ENCODE measurements around the gene NLRP3. TPM values are rescaled to one million over a fixed set of nuclear protein-coding genes. Genes with fewer than 3 reads are reported as not detected.

The NLRP3 gene
- total RNA-seq, 1 donor from 2014 or later, result 0.09 TPM

- no peak for TF ChIP-seq EZH2 (IDR thresholded peaks at IDR 0.05; ENCODE audit: insufficient read depth, low read length)
- TF ChIP-seq, protein P1, sequence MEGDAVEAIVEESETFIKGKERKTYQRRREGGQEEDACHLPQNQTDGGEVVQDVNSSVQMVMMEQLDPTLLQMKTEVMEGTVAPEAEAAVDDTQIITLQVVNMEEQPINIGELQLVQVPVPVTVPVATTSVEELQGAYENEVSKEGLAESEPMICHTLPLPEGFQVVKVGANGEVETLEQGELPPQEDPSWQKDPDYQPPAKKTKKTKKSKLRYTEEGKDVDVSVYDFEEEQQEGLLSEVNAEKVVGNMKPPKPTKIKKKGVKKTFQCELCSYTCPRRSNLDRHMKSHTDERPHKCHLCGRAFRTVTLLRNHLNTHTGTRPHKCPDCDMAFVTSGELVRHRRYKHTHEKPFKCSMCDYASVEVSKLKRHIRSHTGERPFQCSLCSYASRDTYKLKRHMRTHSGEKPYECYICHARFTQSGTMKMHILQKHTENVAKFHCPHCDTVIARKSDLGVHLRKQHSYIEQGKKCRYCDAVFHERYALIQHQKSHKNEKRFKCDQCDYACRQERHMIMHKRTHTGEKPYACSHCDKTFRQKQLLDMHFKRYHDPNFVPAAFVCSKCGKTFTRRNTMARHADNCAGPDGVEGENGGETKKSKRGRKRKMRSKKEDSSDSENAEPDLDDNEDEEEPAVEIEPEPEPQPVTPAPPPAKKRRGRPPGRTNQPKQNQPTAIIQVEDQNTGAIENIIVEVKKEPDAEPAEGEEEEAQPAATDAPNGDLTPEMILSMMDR (IDR thresholded peaks at IDR 0.05; ENCODE audit: insufficient read depth, low read depth, low read length), result no peak
- Histone ChIP-seq H3K27ac (ENCODE audit: low read depth, low read length) (no peak overlapping the region), H3K27me3 (ENCODE audit: insufficient read depth, low read length) (no peaks in the 10 kb centered on the region), H2AFZ (ENCODE audit: low read depth, low read length) (no peak overlapping the region), H3K4me3 (ENCODE audit: insufficient read depth, low read depth, low read length) (no peak overlapping the region), H3K4me1 (ENCODE audit: insufficient read depth, low read length) (no peaks in the 10 kb centered on the region), H3K36me3 (ENCODE audit: insufficient read depth, low read length) (no peaks in the 10 kb centered on the region), H3K79me2 (ENCODE audit: insufficient read depth, low read length) (no peaks in the 10 kb centered on the region), H3K9ac (ENCODE audit: low read length) (no peak overlapping the region), H3K9me3 (ENCODE audit: insufficient read depth, low read depth, low read length) (no peaks in the 10 kb centered on the region), H4K20me1 (ENCODE audit: insufficient read depth, low read length) (no peaks in the 10 kb centered on the region), H3K4me2 (ENCODE audit: low read length) (no peak overlapping the region)
- H3K4me1 Mint-ChIP-seq (ENCODE audit: low read depth, unreplicated experiment), result no peaks in the 10 kb centered on the region
- FAIRE-seq (no peak), DNase-seq (ENCODE audit: low read depth) (no peak)
- peaks cover 4% of the 10 kb centered on the region for H3K9me3 Mint-ChIP-seq (ENCODE audit: unreplicated experiment)
- H3K36me3 Mint-ChIP-seq (ENCODE audit: low read depth, unreplicated experiment), result no peaks in the 10 kb centered on the region
- H3K27me3 Mint-ChIP-seq (ENCODE audit: low read depth, unreplicated experiment), result peaks cover 14% of the 10 kb centered on the region
- no peak overlapping the region for H3K4me3 Mint-ChIP-seq (ENCODE audit: unreplicated experiment)
- no peak overlapping the region for H3K27ac Mint-ChIP-seq (ENCODE audit: unreplicated experiment)
Measured at GRCh38 chr1:247430434-247430833, 14.5 kb downstream of the NLRP3 start.

GRCh38 chr1:247431643-247432042 is 15.7 kb downstream of the NLRP3 start:
- H3K4me2 ChIP-seq (ENCODE audit: low read length), result no peak overlapping the region
- DNase-seq (ENCODE audit: low read depth) (no peak), FAIRE-seq (no peak)
- H3K79me2 ChIP-seq (ENCODE audit: insufficient read depth, low read length), result no peaks in the 10 kb centered on the region
- no peaks in the 10 kb centered on the region for H3K9me3 ChIP-seq (ENCODE audit: insufficient read depth, low read depth, low read length)
- no peaks in the 10 kb centered on the region for H3K27me3 ChIP-seq (ENCODE audit: insufficient read depth, low read length)
- no peak overlapping the region for H3K27ac Mint-ChIP-seq (ENCODE audit: unreplicated experiment)
- no peaks in the 10 kb centered on the region for H3K4me1 Mint-ChIP-seq (ENCODE audit: low read depth, unreplicated experiment)
- H3K9ac ChIP-seq (ENCODE audit: low read length), result no peak overlapping the region
- H3K27ac ChIP-seq (ENCODE audit: low read depth, low read length), result no peak overlapping the region
- no peaks in the 10 kb centered on the region for H3K36me3 ChIP-seq (ENCODE audit: insufficient read depth, low read length)
- no peaks in the 10 kb centered on the region for H3K36me3 Mint-ChIP-seq (ENCODE audit: low read depth, unreplicated experiment)
- no peak overlapping the region for H2AFZ ChIP-seq (ENCODE audit: low read depth, low read length)
- H3K4me1 ChIP-seq (ENCODE audit: insufficient read depth, low read length), result no peaks in the 10 kb centered on the region
- H3K4me3 ChIP-seq (ENCODE audit: insufficient read depth, low read depth, low read length), result no peak overlapping the region
- no peaks in the 10 kb centered on the region for H4K20me1 ChIP-seq (ENCODE audit: insufficient read depth, low read length)
- peaks cover 2% of the 10 kb centered on the region for H3K9me3 Mint-ChIP-seq (ENCODE audit: unreplicated experiment)
- TF ChIP-seq, protein P1 (IDR thresholded peaks at IDR 0.05; ENCODE audit: insufficient read depth, low read depth, low read length), result no peak
- no peak for TF ChIP-seq EZH2 (IDR thresholded peaks at IDR 0.05; ENCODE audit: insufficient read depth, low read length)
- H3K4me3 Mint-ChIP-seq (ENCODE audit: unreplicated experiment), result no peak overlapping the region
- H3K27me3 Mint-ChIP-seq (ENCODE audit: low read depth, unreplicated experiment), result peaks cover 13% of the 10 kb centered on the region

DNA sequence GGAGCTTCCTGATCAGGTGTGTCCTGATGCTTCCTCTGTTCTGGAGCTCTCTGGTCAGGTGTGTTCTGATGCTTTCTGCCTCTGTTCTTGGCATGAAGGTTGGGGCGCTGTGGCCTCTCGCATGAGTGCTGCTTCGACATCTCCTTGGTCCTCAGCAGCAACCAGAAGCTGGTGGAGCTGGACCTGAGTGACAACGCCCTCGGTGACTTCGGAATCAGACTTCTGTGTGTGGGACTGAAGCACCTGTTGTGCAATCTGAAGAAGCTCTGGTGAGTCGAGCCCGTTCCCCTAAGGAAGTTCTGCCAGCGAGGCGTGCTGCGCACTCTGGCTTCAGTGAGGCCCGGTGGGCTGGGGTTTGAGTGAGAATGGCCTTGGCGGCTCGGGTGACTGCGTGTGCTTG is 18.0 kb downstream of the NLRP3 start:
- FAIRE-seq (no peak), DNase-seq (ENCODE audit: low read depth) (no peak)
- Histone ChIP-seq H3K27ac (ENCODE audit: low read depth, low read length) (no peak overlapping the region), H3K27me3 (ENCODE audit: insufficient read depth, low read length) (no peaks in the 10 kb centered on the region), H3K9me3 (ENCODE audit: insufficient read depth, low read depth, low read length) (no peaks in the 10 kb centered on the region), H2AFZ (ENCODE audit: low read depth, low read length) (no peak overlapping the region), H3K4me1 (ENCODE audit: insufficient read depth, low read length) (no peaks in the 10 kb centered on the region), H3K9ac (ENCODE audit: low read length) (no peak overlapping the region), H3K36me3 (ENCODE audit: insufficient read depth, low read length) (no peaks in the 10 kb centered on the region), H4K20me1 (ENCODE audit: insufficient read depth, low read length) (no peaks in the 10 kb centered on the region), H3K4me3 (ENCODE audit: insufficient read depth, low read depth, low read length) (no peak overlapping the region), H3K79me2 (ENCODE audit: insufficient read depth, low read length) (no peaks in the 10 kb centered on the region), H3K4me2 (ENCODE audit: low read length) (no peak overlapping the region)
- Mint-ChIP-seq H3K9me3 (ENCODE audit: unreplicated experiment) (peaks cover 2% of the 10 kb centered on the region), H3K4me1 (ENCODE audit: low read depth, unreplicated experiment) (no peaks in the 10 kb centered on the region), H3K4me3 (ENCODE audit: unreplicated experiment) (no peak overlapping the region), H3K27me3 (ENCODE audit: low read depth, unreplicated experiment) (peaks cover 11% of the 10 kb centered on the region), H3K36me3 (ENCODE audit: low read depth, unreplicated experiment) (no peaks in the 10 kb centered on the region), H3K27ac (ENCODE audit: unreplicated experiment) (no peak overlapping the region)
- TF ChIP-seq, protein P1 (IDR thresholded peaks at IDR 0.05; ENCODE audit: insufficient read depth, low read depth, low read length), result no peak
- TF ChIP-seq EZH2 (IDR thresholded peaks at IDR 0.05; ENCODE audit: insufficient read depth, low read length), result no peak
